Esophagus squamous epithelium (tissue), 5 donors: ENCODE data around the gene DDIT4. TPM values are rescaled to one million over a fixed set of nuclear protein-coding genes. Genes with fewer than 3 reads are reported as not detected.

Experiments
- DNase-seq: peaks from one replicate; lab custom pipeline; 2025; lab: John Stamatoyannopoulos, UW
- H3K27ac ChIP-seq, 4 donors: fragments of 200-600 bp; sonication (generic); one replicate each; pipeline ENCODE4 v1.5.1; 2016 to 2019; ENCODE audit warnings: mild to moderate bottlenecking in 1 of 4
- H3K27me3 ChIP-seq, 4 donors: fragments of 200-600 bp; sonication (generic); 1 replicate in 3 of 4; 2 replicates in 1 of 4; pipeline versions ENCODE4 v1.5.1 to v1.6.0; 2017 to 2021; ENCODE audit warnings: antibody characterized with exemption in 1 of 4
- H3K36me3 ChIP-seq, 3 donors: fragments of 200-600 bp; sonication (generic); one replicate each; pipeline ENCODE4 v1.5.1; 2016 to 2019
- H3K4me1 ChIP-seq, 3 donors: fragments of 200-600 bp; sonication (generic); one replicate each; pipeline ENCODE4 v1.5.1; 2017 to 2019
- H3K4me3 ChIP-seq, 4 donors: fragments of 200-600 bp; sonication (generic); 1 replicate in 3 of 4; 2 replicates in 1 of 4; pipeline ENCODE4 v1.5.1; 2016 to 2019; ENCODE audit warnings: mild to moderate bottlenecking in 2 of 4, moderate library complexity in 1 of 4
- H3K9me3 ChIP-seq, 3 donors: fragments of 200-600 bp; sonication (generic); one replicate each; pipeline ENCODE4 v1.5.1; 2016 to 2019
- POLR2A ChIP-seq, 4 donors: fragments of 450-650 bp; IDR thresholded peaks; one replicate each; pipeline ENCODE4 v1.6.1; 2017; ENCODE audit warnings: antibody characterized with exemption in 4 of 4, mild to moderate bottlenecking in 4 of 4, moderate library complexity in 3 of 4
- WGBS, 2 donors: methylation state at CpG; one replicate each; pipeline ENCODE4 v1.1.5; 2018; 5-methylcytosine and 5-hydroxymethylcytosine counted together
- intact Hi-C: fragments of 100-400 bp; cut with DNase I; formaldehyde crosslinking; loops from one replicate; pipeline ENCODE4 v1.15.0; 2022
- total RNA-seq, 4 donors: library from RNA; depleted of rRNA; stranded (reverse); fragments of >200 nt; gene quantifications; one replicate each; pipeline ENCODE4 v1.1.0, GENCODE V29; 2016
- TF ChIP-seq, protein P1 (sequence below), 6 experiments: fragments of 450-650 bp in 4 of 6; fragments of 200-600 bp in 2 of 6; sonication (generic) in 2 of 6; IDR thresholded peaks; one replicate each; pipeline ENCODE4 v1.5.1; 2016 to 2019; ENCODE audit warnings: antibody characterized with exemption in 6 of 6, mild to moderate bottlenecking in 4 of 6, moderate library complexity in 4 of 6
- donor health status: DM: yes; HTN: yes; CAD: no.

The DDIT4 gene
- total RNA-seq, 4 donors from 2014 or later, result 49.4 to 384 (median 138) TPM

GRCh38 chr10:72308320-72308987, 34.7 kb downstream of the DDIT4 start:
- no peak overlapping the region for H3K4me3 ChIP-seq
- H3K27me3 ChIP-seq, result no peaks in the 10 kb centered on the region
- no peaks in the 10 kb centered on the region for H3K36me3 ChIP-seq
- H3K4me1 ChIP-seq, result peaks cover 28 to 43% (median 34%) of the 10 kb centered on the region in 3 donors
- TF ChIP-seq, protein P1, sequence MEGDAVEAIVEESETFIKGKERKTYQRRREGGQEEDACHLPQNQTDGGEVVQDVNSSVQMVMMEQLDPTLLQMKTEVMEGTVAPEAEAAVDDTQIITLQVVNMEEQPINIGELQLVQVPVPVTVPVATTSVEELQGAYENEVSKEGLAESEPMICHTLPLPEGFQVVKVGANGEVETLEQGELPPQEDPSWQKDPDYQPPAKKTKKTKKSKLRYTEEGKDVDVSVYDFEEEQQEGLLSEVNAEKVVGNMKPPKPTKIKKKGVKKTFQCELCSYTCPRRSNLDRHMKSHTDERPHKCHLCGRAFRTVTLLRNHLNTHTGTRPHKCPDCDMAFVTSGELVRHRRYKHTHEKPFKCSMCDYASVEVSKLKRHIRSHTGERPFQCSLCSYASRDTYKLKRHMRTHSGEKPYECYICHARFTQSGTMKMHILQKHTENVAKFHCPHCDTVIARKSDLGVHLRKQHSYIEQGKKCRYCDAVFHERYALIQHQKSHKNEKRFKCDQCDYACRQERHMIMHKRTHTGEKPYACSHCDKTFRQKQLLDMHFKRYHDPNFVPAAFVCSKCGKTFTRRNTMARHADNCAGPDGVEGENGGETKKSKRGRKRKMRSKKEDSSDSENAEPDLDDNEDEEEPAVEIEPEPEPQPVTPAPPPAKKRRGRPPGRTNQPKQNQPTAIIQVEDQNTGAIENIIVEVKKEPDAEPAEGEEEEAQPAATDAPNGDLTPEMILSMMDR (IDR thresholded peaks at IDR 0.05), result peak in 1 of 6 experiments; percentile 18
- no peak for TF ChIP-seq POLR2A (IDR thresholded peaks at IDR 0.05)
- peak overlapping the region; percentile 11 to 61 (median 54) for H3K27ac ChIP-seq
- WGBS, 2 donors, result 68 to 82% methylated on average over 5 to 7 of the region's 7 CpGs
- no peaks in the 10 kb centered on the region for H3K9me3 ChIP-seq
- DNase-seq, result no peak
- intact Hi-C loops, result no loop called here

DNA sequence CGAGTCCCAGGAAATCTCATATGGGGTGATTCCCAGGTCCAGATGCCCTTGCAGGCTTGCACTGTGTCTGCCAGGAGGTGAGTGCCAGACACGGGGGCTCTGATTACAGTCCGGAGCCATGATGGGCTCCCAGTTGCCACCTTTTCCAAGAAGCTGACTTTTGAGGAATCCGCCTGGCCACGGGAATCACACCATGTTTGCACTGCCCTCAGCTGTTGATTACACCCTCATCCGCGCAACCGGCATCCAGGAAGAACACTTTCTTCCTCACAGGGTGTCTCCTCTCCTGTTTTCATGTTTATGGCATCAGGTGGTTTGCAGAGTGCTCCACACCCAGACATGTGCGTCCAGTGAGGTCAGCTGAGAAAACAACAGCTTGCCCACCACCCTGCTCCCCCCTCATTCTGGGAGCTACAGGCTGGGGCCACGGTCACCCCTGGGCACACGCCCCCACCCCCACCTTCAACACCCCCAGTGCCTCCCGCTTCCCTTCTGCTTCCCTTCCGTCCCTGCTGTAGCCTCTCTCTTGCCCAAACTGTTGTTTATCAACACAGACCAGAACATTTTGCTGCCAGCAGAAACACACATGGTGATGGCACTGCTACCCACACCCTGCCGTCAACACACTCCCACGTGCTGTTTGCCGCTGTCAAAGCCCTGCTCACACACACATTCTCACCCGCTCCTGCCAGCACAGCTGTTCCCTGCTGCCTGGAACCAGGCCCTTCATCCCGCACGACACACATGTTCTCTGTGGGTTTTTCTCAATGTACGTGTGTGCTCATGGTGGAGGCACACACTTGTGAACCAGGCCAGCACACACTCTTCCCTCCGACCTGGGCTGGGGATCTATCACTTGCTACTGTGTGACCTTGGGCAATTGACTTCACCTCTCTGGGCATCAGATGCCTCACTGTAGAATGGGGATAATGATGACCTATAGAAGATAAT, 35.8 kb downstream of the DDIT4 start:
- H3K27me3 ChIP-seq, result no peaks in the 10 kb centered on the region
- H3K4me3 ChIP-seq, result no peak overlapping the region
- peaks cover 28 to 49% (median 35%) of the 10 kb centered on the region in 3 donors for H3K4me1 ChIP-seq
- no peak for DNase-seq
- 69 to 73% methylated on average over 13 to 17 of the region's 21 CpGs for WGBS, 2 donors
- H3K9me3 ChIP-seq, result no peaks in the 10 kb centered on the region
- H3K27ac ChIP-seq, result peak overlapping the region; percentile 11 to 61 (median 54)
- TF ChIP-seq, protein P1 (IDR thresholded peaks at IDR 0.05), result no peak
- intact Hi-C loops, result no loop called here
- H3K36me3 ChIP-seq, result no peaks in the 10 kb centered on the region

DNA sequence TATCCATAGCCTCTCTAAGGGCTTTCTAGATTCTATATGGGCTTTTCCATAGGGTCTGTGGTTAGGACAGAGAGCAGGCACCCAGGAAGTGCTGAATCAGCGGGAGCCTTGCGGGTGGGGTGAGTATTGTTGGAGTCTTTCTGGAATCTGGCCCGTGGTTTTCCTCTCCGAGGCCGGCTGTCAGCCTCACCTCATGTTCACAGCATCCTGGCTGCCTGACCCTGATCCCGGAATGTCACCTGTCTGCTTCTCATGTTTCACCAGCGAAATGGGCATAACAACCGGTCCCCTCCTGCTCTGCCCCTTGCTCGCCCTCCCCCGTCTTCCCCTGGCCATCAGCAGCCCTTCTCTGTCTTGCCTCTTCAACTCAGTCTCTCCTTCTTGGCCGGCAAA, 36.5 kb downstream of the DDIT4 start:
- intact Hi-C loops, result no loop called here
- H3K4me3 ChIP-seq, result no peak overlapping the region
- 32 to 40% methylated on average over 5 to 9 of the region's 11 CpGs for WGBS, 2 donors
- TF ChIP-seq, protein P1 (IDR thresholded peaks at IDR 0.05), result no peak
- TF ChIP-seq POLR2A (IDR thresholded peaks at IDR 0.05), result no peak
- H3K36me3 ChIP-seq, result no peaks in the 10 kb centered on the region
- no peaks in the 10 kb centered on the region for H3K27me3 ChIP-seq
- H3K4me1 ChIP-seq, result peaks cover 32 to 52% (median 40%) of the 10 kb centered on the region in 3 donors
- H3K27ac ChIP-seq, result peak overlapping the region in 2 of 4 donors; percentile 50 to 61
- no peak for DNase-seq
- H3K9me3 ChIP-seq, result no peaks in the 10 kb centered on the region

DNA sequence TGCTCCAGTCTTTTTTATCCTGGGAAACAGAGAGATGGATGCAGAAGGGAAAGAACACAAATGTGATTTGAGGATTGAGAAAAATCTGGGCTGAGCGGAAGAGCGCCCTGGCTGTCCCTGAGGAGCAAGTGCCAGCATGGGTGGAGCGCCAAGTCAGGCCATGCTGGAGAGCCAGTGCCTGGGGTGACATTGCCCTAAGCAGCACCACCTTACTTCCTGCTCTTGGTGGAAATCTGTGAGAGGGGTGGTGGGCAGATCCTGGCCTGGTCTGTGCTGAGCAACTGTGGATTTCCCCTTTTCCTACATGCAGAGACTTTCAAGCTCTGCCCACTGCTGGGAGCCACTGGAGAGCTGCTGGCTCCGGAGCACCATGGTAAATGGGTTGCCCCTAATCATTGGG, 36.9 kb downstream of the DDIT4 start:
- H3K4me3 ChIP-seq, result no peak overlapping the region
- H3K27ac ChIP-seq, result peak overlapping the region in 1 of 4 donors; percentile 61
- H3K9me3 ChIP-seq, result no peaks in the 10 kb centered on the region
- H3K27me3 ChIP-seq, result no peaks in the 10 kb centered on the region
- intact Hi-C loops, result no loop called here
- DNase-seq, result no peak
- 42 to 76% methylated on average over 4 of the region's 4 CpGs for WGBS, 2 donors
- no peaks in the 10 kb centered on the region for H3K36me3 ChIP-seq
- TF ChIP-seq, protein P1 (IDR thresholded peaks at IDR 0.05), result no peak
- no peak for TF ChIP-seq POLR2A (IDR thresholded peaks at IDR 0.05)
- H3K4me1 ChIP-seq, result peaks cover 35 to 52% (median 42%) of the 10 kb centered on the region in 3 donors

- no peak for DNase-seq
- intact Hi-C loops, result no loop called here
- TF ChIP-seq, protein P1 (IDR thresholded peaks at IDR 0.05), result no peak
- TF ChIP-seq POLR2A (IDR thresholded peaks at IDR 0.05), result no peak
- Histone ChIP-seq H3K36me3 (no peaks in the 10 kb centered on the region), H3K4me1 (peaks cover 45 to 61% (median 52%) of the 10 kb centered on the region in 3 donors), H3K4me3 (no peak overlapping the region), H3K9me3 (no peaks in the 10 kb centered on the region), H3K27me3 (no peaks in the 10 kb centered on the region), H3K27ac (no peak overlapping the region)
- WGBS, 2 donors, result 77 to 91% methylated on average over 7 of the region's 7 CpGs
Measured at GRCh38 chr10:72311667-72312066, 37.9 kb downstream of the DDIT4 start.
